ENCODE data around the gene OGG1.

GRCh38 chr3:9730657-9731205 lies 19.0 kb upstream of the OGG1 start:
- TF ChIP-seq SRF (IDR thresholded peaks at IDR 0.05; ENCODE audit: low read depth in 2 of 2, low read length in 2 of 2) (no peak), EZH2 (IDR thresholded peaks at IDR 0.05; ENCODE audit: borderline replicate concordance, control insufficient read depth, low read depth, low read length) (no peak), NRF1 (conservative IDR thresholded peaks at IDR 0.05; ENCODE audit: low read depth, low read length) (no peak), POLR2A (IDR thresholded peaks at IDR 0.05; ENCODE audit: low read depth, low read length) (no peak), ZZZ3 (IDR thresholded peaks at IDR 0.05; ENCODE audit: control insufficient read depth, insufficient read length, low read depth) (no peak), ATF3 (IDR thresholded peaks at IDR 0.05; ENCODE audit: borderline replicate concordance, extremely low read depth, low read depth, low read length) (no peak), POLR2AphosphoS5 (IDR thresholded peaks at IDR 0.05; ENCODE audit: low read length) (no peak)
- TF ChIP-seq, protein P1, sequence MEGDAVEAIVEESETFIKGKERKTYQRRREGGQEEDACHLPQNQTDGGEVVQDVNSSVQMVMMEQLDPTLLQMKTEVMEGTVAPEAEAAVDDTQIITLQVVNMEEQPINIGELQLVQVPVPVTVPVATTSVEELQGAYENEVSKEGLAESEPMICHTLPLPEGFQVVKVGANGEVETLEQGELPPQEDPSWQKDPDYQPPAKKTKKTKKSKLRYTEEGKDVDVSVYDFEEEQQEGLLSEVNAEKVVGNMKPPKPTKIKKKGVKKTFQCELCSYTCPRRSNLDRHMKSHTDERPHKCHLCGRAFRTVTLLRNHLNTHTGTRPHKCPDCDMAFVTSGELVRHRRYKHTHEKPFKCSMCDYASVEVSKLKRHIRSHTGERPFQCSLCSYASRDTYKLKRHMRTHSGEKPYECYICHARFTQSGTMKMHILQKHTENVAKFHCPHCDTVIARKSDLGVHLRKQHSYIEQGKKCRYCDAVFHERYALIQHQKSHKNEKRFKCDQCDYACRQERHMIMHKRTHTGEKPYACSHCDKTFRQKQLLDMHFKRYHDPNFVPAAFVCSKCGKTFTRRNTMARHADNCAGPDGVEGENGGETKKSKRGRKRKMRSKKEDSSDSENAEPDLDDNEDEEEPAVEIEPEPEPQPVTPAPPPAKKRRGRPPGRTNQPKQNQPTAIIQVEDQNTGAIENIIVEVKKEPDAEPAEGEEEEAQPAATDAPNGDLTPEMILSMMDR (IDR thresholded peaks at IDR 0.05 in 2 of 3, conservative IDR thresholded peaks at IDR 0.05 in 1 of 3; ENCODE audit: control insufficient read depth in 2 of 3, extremely low read depth in 1 of 3, insufficient read depth in 1 of 3, low read depth in 3 of 3, low read length in 3 of 3), result no peak
- TF ChIP-seq, protein P2, sequence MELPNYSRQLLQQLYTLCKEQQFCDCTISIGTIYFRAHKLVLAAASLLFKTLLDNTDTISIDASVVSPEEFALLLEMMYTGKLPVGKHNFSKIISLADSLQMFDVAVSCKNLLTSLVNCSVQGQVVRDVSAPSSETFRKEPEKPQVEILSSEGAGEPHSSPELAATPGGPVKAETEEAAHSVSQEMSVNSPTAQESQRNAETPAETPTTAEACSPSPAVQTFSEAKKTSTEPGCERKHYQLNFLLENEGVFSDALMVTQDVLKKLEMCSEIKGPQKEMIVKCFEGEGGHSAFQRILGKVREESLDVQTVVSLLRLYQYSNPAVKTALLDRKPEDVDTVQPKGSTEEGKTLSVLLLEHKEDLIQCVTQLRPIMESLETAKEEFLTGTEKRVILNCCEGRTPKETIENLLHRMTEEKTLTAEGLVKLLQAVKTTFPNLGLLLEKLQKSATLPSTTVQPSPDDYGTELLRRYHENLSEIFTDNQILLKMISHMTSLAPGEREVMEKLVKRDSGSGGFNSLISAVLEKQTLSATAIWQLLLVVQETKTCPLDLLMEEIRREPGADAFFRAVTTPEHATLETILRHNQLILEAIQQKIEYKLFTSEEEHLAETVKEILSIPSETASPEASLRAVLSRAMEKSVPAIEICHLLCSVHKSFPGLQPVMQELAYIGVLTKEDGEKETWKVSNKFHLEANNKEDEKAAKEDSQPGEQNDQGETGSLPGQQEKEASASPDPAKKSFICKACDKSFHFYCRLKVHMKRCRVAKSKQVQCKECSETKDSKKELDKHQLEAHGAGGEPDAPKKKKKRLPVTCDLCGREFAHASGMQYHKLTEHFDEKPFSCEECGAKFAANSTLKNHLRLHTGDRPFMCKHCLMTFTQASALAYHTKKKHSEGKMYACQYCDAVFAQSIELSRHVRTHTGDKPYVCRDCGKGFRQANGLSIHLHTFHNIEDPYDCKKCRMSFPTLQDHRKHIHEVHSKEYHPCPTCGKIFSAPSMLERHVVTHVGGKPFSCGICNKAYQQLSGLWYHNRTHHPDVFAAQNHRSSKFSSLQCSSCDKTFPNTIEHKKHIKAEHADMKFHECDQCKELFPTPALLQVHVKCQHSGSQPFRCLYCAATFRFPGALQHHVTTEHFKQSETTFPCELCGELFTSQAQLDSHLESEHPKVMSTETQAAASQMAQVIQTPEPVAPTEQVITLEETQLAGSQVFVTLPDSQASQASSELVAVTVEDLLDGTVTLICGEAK (IDR thresholded peaks at IDR 0.05; ENCODE audit: borderline replicate concordance), result no peak

All from GM12878 (cell line).